HepG2 (cell line): ENCODE data around the gene FOSB. TPM values are rescaled to one million over a fixed set of nuclear protein-coding genes. Genes with fewer than 3 reads are reported as not detected.

ENCODE experiments used
- ARID2 ChIP-seq: sonication (generic); formaldehyde crosslinking; IDR thresholded peaks from 2 replicates; pipeline ENCODE4 v1.8.1; 2022; ENCODE audit warnings: mild to moderate bottlenecking, missing genetic modification reagents, borderline replicate concordance
- DPF2 ChIP-seq: sonication (generic); formaldehyde crosslinking; IDR thresholded peaks from 2 replicates; pipeline ENCODE4 v1.4.0; 2020; ENCODE audit warnings: mild to moderate bottlenecking, low read depth, missing genetic modification reagents, borderline replicate concordance
- HMGA1 ChIP-seq: sonication (generic); formaldehyde crosslinking; conservative IDR thresholded peaks from 2 replicates; pipeline ENCODE4 v1.4.0; 2020; ENCODE audit warnings: missing genetic modification reagents
- MAZ ChIP-seq, 2 experiments: sonication (generic) in 1 of 2; formaldehyde crosslinking in 1 of 2; IDR thresholded peaks; 2 replicates each; pipeline versions ENCODE4 v1.5.0 to v1.6.1; 2012 to 2020; ENCODE audit warnings: low read depth in 2 of 2, mild to moderate bottlenecking in 2 of 2, borderline replicate concordance in 1 of 2, improper control_type of control experiment in 1 of 2, low read length in 1 of 2, missing genetic modification reagents in 1 of 2, moderate library complexity in 1 of 2
- MXI1 ChIP-seq: IDR thresholded peaks from 3 replicates; pipeline ENCODE4 v1.6.1; 2012; ENCODE audit warnings: low read depth, low read length, inconsistent platforms, borderline replicate concordance
- PAX8 ChIP-seq: sonication (generic); formaldehyde crosslinking; IDR thresholded peaks from 2 replicates; pipeline ENCODE4 v1.8.0; 2022; ENCODE audit warnings: mild to moderate bottlenecking, missing genetic modification reagents, borderline replicate concordance
- PCBP2 ChIP-seq: fragments of 200-400 bp; formaldehyde crosslinking; optimal IDR thresholded peaks from 2 replicates; pipeline ENCODE3; 2018; ENCODE audit warnings: low read length, low read depth; ENCODE audit not compliant: poor library complexity, severe bottlenecking
- RBAK ChIP-seq: sonication (generic); formaldehyde crosslinking; IDR thresholded peaks from 2 replicates; pipeline ENCODE4 v1.5.1; 2020; ENCODE audit warnings: mild to moderate bottlenecking, missing genetic modification reagents
- SETDB1 ChIP-seq: sonication (generic); formaldehyde crosslinking; IDR thresholded peaks from 2 replicates; pipeline ENCODE4 v1.5.1; 2020; ENCODE audit warnings: missing genetic modification reagents, mild to moderate bottlenecking, borderline replicate concordance
- XRCC5 ChIP-seq: fragments of 200-400 bp; formaldehyde crosslinking; optimal IDR thresholded peaks from 2 replicates; pipeline ENCODE3; 2017; ENCODE audit warnings: mild to moderate bottlenecking, low read length
- ZNF329 ChIP-seq: sonication (generic); formaldehyde crosslinking; IDR thresholded peaks from 2 replicates; pipeline ENCODE4 v1.9.0; 2021; ENCODE audit warnings: low read depth, mild to moderate bottlenecking, missing genetic modification reagents
- ZSCAN31 ChIP-seq: sonication (generic); formaldehyde crosslinking; IDR thresholded peaks from 2 replicates; pipeline ENCODE4 v1.5.0; 2020; ENCODE audit warnings: low read depth, mild to moderate bottlenecking, missing genetic modification reagents
- polyA plus RNA-seq, 8 experiments: library from polyadenylated mRNA; depleted of rRNA in 3 of 8; stranded (reverse) in 7 of 8; unstranded in 1 of 8; fragments of >200 nt; fragmentation: Illumina TruSeq in 4 of 8; extraction: Trizol in 4 of 8; gene quantifications; 2 replicates each; pipeline versions ENCODE4 v1.2.1 to v1.2.3, GENCODE V29; 2011 to 2016; ENCODE audit warnings: low read depth in 4 of 8, missing spikeins in 1 of 8, mixed read lengths in 1 of 8; ENCODE audit not compliant: insufficient read depth in 1 of 8
- total RNA-seq, 5 experiments: library from RNA; depleted of rRNA; stranded (reverse); fragments of >200 nt; fragmentation: Illumina TruSeq; extraction: Trizol; gene quantifications; 2 replicates each; pipeline ENCODE4 v1.2.3, GENCODE V29; 2016; ENCODE audit warnings: low read depth in 1 of 5
- TF ChIP-seq, protein P1 (sequence below): sonication (generic); formaldehyde crosslinking; IDR thresholded peaks from 2 replicates; pipeline ENCODE4 v1.4.0; 2020; ENCODE audit warnings: missing genetic modification reagents
- TF ChIP-seq, protein P2 (sequence below): sonication (generic); formaldehyde crosslinking; IDR thresholded peaks from 2 replicates; pipeline ENCODE4 v1.5.1; 2020; ENCODE audit warnings: missing genetic modification reagents, mild to moderate bottlenecking, borderline replicate concordance
- TF ChIP-seq, protein P3 (sequence below): sonication (generic); formaldehyde crosslinking; IDR thresholded peaks from 2 replicates; pipeline ENCODE4 v1.5.1; 2020; ENCODE audit warnings: mild to moderate bottlenecking, missing genetic modification reagents

Gene FOSB
- total and polyA plus RNA-seq, 2 of the 13 experiments (the other 11 are each of a cell fraction or from before 2014, with no cell fraction given), result 2.8 to 6.0 TPM

GRCh38 chr19:45424191-45425058 lies 43.4 kb upstream of the FOSB start (continued):
- TF ChIP-seq ZNF329 (CRISPR knock-in tag) (no peak), ZSCAN31 (no peak), SETDB1 (CRISPR knock-in tag) (no peak), DPF2 (0 out of 2 replicates have a peak, but pooled peaks have one; percentile 37), PAX8 (CRISPR knock-in tag) (no peak), XRCC5 (no peak), HMGA1 (no peak), RBAK (CRISPR knock-in tag) (no peak), MAZ (IDR thresholded peaks at IDR 0.05; ENCODE audit: borderline replicate concordance, low read depth, low read length) (peak; percentile 73; the same call in 1 of the 2 replicates), MAZ (CRISPR knock-in tag; IDR thresholded peaks at IDR 0.05; ENCODE audit: low read depth) (no peak; the same call in 1 of the 2 replicates), MXI1 (peak; percentile 33; the same call in 1 of the 3 replicates), PCBP2 (no peak), ARID2 (CRISPR knock-in tag) (0 out of 2 replicates have a peak, but pooled peaks have one; percentile 10)
- TF ChIP-seq, protein P1, sequence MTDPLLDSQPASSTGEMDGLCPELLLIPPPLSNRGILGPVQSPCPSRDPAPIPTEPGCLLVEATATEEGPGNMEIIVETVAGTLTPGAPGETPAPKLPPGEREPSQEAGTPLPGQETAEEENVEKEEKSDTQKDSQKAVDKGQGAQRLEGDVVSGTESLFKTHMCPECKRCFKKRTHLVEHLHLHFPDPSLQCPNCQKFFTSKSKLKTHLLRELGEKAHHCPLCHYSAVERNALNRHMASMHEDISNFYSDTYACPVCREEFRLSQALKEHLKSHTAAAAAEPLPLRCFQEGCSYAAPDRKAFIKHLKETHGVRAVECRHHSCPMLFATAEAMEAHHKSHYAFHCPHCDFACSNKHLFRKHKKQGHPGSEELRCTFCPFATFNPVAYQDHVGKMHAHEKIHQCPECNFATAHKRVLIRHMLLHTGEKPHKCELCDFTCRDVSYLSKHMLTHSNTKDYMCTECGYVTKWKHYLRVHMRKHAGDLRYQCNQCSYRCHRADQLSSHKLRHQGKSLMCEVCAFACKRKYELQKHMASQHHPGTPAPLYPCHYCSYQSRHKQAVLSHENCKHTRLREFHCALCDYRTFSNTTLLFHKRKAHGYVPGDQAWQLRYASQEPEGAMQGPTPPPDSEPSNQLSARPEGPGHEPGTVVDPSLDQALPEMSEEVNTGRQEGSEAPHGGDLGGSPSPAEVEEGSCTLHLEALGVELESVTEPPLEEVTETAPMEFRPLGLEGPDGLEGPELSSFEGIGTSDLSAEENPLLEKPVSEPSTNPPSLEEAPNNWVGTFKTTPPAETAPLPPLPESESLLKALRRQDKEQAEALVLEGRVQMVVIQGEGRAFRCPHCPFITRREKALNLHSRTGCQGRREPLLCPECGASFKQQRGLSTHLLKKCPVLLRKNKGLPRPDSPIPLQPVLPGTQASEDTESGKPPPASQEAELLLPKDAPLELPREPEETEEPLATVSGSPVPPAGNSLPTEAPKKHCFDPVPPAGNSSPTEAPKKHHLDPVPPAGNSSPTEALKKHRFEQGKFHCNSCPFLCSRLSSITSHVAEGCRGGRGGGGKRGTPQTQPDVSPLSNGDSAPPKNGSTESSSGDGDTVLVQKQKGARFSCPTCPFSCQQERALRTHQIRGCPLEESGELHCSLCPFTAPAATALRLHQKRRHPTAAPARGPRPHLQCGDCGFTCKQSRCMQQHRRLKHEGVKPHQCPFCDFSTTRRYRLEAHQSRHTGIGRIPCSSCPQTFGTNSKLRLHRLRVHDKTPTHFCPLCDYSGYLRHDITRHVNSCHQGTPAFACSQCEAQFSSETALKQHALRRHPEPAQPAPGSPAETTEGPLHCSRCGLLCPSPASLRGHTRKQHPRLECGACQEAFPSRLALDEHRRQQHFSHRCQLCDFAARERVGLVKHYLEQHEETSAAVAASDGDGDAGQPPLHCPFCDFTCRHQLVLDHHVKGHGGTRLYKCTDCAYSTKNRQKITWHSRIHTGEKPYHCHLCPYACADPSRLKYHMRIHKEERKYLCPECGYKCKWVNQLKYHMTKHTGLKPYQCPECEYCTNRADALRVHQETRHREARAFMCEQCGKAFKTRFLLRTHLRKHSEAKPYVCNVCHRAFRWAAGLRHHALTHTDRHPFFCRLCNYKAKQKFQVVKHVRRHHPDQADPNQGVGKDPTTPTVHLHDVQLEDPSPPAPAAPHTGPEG (CRISPR knock-in tag), result no peak
- TF ChIP-seq, protein P2, sequence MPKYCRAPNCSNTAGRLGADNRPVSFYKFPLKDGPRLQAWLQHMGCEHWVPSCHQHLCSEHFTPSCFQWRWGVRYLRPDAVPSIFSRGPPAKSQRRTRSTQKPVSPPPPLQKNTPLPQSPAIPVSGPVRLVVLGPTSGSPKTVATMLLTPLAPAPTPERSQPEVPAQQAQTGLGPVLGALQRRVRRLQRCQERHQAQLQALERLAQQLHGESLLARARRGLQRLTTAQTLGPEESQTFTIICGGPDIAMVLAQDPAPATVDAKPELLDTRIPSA (CRISPR knock-in tag), result no peak
- TF ChIP-seq, protein P3, sequence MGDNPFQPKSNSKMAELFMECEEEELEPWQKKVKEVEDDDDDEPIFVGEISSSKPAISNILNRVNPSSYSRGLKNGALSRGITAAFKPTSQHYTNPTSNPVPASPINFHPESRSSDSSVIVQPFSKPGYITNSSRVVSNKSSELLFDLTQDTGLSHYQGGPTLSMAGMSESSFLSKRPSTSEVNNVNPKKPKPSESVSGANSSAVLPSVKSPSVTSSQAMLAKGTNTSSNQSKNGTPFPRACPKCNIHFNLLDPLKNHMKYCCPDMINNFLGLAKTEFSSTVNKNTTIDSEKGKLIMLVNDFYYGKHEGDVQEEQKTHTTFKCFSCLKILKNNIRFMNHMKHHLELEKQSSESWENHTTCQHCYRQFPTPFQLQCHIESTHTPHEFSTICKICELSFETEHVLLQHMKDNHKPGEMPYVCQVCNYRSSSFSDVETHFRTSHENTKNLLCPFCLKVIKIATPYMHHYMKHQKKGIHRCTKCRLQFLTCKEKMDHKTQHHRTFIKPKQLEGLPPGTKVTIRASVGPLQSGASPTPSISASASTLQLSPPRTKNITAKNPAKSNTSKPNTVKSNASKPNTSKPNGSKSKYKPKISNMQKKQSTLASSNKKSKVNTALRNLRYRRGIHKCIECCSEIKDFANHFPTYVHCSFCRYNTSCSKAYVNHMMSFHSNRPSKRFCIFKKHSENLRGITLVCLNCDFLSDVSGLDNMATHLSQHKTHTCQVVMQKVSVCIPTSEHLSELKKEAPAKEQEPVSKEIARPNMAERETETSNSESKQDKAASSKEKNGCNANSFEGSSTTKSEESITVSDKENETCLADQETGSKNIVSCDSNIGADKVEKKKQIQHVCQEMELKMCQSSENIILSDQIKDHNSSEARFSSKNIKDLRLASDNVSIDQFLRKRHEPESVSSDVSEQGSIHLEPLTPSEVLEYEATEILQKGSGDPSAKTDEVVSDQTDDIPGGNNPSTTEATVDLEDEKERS (CRISPR knock-in tag), result peak; percentile 7; the same call in 1 of the 2 replicates
